Measurements from ENCODE around the gene PPP3CA. TPM values are rescaled to one million over a fixed set of nuclear protein-coding genes. Genes with fewer than 3 reads are reported as not detected.

PPP3CA gene
- total and polyA plus RNA-seq, 2 experiments from 2014 or later: 27.0 to 45.2 TPM

- TF ChIP-seq NANOG (IDR thresholded peaks at IDR 0.05; ENCODE audit: borderline replicate concordance) (no peak), ZNF331 (CRISPR knock-in tag; IDR thresholded peaks at IDR 0.05; ENCODE audit: low read depth) (no peak), EZH2phosphoT487 (IDR thresholded peaks at IDR 0.05; ENCODE audit: unreplicated experiment) (no peak)
- TF ChIP-seq, protein P1, sequence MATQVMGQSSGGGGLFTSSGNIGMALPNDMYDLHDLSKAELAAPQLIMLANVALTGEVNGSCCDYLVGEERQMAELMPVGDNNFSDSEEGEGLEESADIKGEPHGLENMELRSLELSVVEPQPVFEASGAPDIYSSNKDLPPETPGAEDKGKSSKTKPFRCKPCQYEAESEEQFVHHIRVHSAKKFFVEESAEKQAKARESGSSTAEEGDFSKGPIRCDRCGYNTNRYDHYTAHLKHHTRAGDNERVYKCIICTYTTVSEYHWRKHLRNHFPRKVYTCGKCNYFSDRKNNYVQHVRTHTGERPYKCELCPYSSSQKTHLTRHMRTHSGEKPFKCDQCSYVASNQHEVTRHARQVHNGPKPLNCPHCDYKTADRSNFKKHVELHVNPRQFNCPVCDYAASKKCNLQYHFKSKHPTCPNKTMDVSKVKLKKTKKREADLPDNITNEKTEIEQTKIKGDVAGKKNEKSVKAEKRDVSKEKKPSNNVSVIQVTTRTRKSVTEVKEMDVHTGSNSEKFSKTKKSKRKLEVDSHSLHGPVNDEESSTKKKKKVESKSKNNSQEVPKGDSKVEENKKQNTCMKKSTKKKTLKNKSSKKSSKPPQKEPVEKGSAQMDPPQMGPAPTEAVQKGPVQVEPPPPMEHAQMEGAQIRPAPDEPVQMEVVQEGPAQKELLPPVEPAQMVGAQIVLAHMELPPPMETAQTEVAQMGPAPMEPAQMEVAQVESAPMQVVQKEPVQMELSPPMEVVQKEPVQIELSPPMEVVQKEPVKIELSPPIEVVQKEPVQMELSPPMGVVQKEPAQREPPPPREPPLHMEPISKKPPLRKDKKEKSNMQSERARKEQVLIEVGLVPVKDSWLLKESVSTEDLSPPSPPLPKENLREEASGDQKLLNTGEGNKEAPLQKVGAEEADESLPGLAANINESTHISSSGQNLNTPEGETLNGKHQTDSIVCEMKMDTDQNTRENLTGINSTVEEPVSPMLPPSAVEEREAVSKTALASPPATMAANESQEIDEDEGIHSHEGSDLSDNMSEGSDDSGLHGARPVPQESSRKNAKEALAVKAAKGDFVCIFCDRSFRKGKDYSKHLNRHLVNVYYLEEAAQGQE (IDR thresholded peaks at IDR 0.05; ENCODE audit: unreplicated experiment): no peak
- TF ChIP-seq, protein P2, sequence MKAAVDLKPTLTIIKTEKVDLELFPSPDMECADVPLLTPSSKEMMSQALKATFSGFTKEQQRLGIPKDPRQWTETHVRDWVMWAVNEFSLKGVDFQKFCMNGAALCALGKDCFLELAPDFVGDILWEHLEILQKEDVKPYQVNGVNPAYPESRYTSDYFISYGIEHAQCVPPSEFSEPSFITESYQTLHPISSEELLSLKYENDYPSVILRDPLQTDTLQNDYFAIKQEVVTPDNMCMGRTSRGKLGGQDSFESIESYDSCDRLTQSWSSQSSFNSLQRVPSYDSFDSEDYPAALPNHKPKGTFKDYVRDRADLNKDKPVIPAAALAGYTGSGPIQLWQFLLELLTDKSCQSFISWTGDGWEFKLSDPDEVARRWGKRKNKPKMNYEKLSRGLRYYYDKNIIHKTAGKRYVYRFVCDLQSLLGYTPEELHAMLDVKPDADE (IDR thresholded peaks at IDR 0.05): no peak
- peaks cover 50% of the 10 kb centered on the region for H3K79me2 ChIP-seq (replicated peaks; ENCODE audit: insufficient read depth)
- H3K9me2 ChIP-seq (ENCODE audit: insufficient read depth): no peaks in the 10 kb centered on the region
- DNase-seq (ENCODE audit: low spot score) (no peak), ATAC-seq (no peak)
- Mint-ChIP-seq H3K27ac (peak overlapping the region; percentile 53; the same call in 1 of the 2 replicates), H3K4me3 (no peak overlapping the region), H3K9me3 (no peaks in the 10 kb centered on the region), H3K27me3 (ENCODE audit: insufficient read depth, low read depth, poor library complexity) (peaks cover 3% of the 10 kb centered on the region), H3K4me1 (peaks cover 48% of the 10 kb centered on the region), H3K36me3 (ENCODE audit: low read depth) (no peaks in the 10 kb centered on the region)
- H3K27me3 ChIP-seq (ENCODE audit: insufficient read depth): no peaks in the 10 kb centered on the region
- no peak overlapping the region for H3K4me3 ChIP-seq
- no peak overlapping the region for H3K4me2 ChIP-seq
- no peak overlapping the region for H3K27ac ChIP-seq (ENCODE audit: low read depth)
- no peaks in the 10 kb centered on the region; the same call in 1 of the 2 replicates for H3K4me1 ChIP-seq (ENCODE audit: insufficient read depth)
- no peaks in the 10 kb centered on the region for H3K36me3 ChIP-seq (ENCODE audit: insufficient read depth)
- H4K20me1 ChIP-seq (replicated peaks; ENCODE audit: insufficient read depth): no peaks in the 10 kb centered on the region
- H3F3A ChIP-seq (replicated peaks; ENCODE audit: low read depth): no peaks in the 10 kb centered on the region
- H2AFZ ChIP-seq: no peak overlapping the region
These were observed 107.2 kb downstream of the PPP3CA start for GRCh38 chr4:101240099-101240498.

DNA sequence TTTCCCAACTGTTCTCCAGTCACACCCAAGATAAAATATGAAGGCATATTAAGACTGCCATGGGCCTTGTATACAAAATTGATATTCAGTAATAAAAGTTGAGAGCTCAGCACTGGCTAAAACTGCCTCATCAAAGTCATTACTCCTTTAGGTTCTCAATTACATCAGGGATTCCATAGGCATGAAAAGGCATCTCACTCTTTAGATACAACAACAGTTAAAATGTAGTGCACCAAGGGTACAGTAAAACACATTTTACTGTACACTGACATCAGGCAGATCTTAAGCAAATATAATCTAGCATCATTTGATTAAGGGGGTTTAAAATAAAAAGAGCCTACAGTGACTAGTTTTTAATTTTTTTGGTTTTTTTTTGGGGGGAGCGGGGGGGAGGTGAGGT is 107.7 kb downstream of the PPP3CA start:
- H3K27me3 ChIP-seq (ENCODE audit: insufficient read depth): no peaks in the 10 kb centered on the region
- Mint-ChIP-seq H3K27ac (peak overlapping the region; percentile 27), H3K4me3 (no peak overlapping the region), H3K9me3 (no peaks in the 10 kb centered on the region), H3K36me3 (ENCODE audit: low read depth) (no peaks in the 10 kb centered on the region), H3K4me1 (peaks cover 44% of the 10 kb centered on the region), H3K27me3 (ENCODE audit: insufficient read depth, low read depth, poor library complexity) (peaks cover 3% of the 10 kb centered on the region)
- H3K4me1 ChIP-seq (ENCODE audit: insufficient read depth): no peaks in the 10 kb centered on the region
- H3K4me2 ChIP-seq: no peak overlapping the region
- no peaks in the 10 kb centered on the region for H3K9me2 ChIP-seq (ENCODE audit: insufficient read depth)
- H3K4me3 ChIP-seq: no peak overlapping the region
- H2AFZ ChIP-seq: no peak overlapping the region
- no peaks in the 10 kb centered on the region for H4K20me1 ChIP-seq (replicated peaks; ENCODE audit: insufficient read depth)
- H3K36me3 ChIP-seq (ENCODE audit: insufficient read depth): no peaks in the 10 kb centered on the region
- no peak overlapping the region for H3K27ac ChIP-seq (ENCODE audit: low read depth)
- no peaks in the 10 kb centered on the region for H3F3A ChIP-seq (replicated peaks; ENCODE audit: low read depth)
- DNase-seq (ENCODE audit: low spot score) (no peak), ATAC-seq (no peak)
- peaks cover 50% of the 10 kb centered on the region for H3K79me2 ChIP-seq (replicated peaks; ENCODE audit: insufficient read depth)
- TF ChIP-seq EZH2 (IDR thresholded peaks at IDR 0.05; ENCODE audit: low read depth, unreplicated experiment) (no peak), EZH2phosphoT487 (IDR thresholded peaks at IDR 0.05; ENCODE audit: unreplicated experiment) (no peak), NANOG (IDR thresholded peaks at IDR 0.05; ENCODE audit: borderline replicate concordance) (no peak), STAT1 (IDR thresholded peaks at IDR 0.05; ENCODE audit: unreplicated experiment) (no peak), POLR2AphosphoS5 (IDR thresholded peaks at IDR 0.05; ENCODE audit: low read depth) (no peak), JUNB (IDR thresholded peaks at IDR 0.05; ENCODE audit: unreplicated experiment) (no peak), ZNF114 (CRISPR knock-in tag; IDR thresholded peaks at IDR 0.05) (no peak), CREB1 (CRISPR knock-in tag; IDR thresholded peaks at IDR 0.05; ENCODE audit: low read depth) (no peak)
- TF ChIP-seq, protein P2 (IDR thresholded peaks at IDR 0.05): no peak
